WI38 (cell line): ENCODE measurements around the gene BABAM2.

Experiments used
- H3K4me3 ChIP-seq: 2 replicates; pipeline ENCODE4 v1.5.1; 2011; ENCODE audit warnings: low read depth, mild to moderate bottlenecking, control low read depth, low read length
- CTCF ChIP-seq: IDR thresholded peaks from 2 replicates; pipeline ENCODE4 v1.5.1; 2012; ENCODE audit warnings: low read depth, mild to moderate bottlenecking, control low read depth, low read length

Gene BABAM2

GRCh38 chr2:27914041-27914804 lies 23.7 kb downstream of the BABAM2 start:
- no peak overlapping the region for H3K4me3 ChIP-seq
- TF ChIP-seq CTCF: no peak

GRCh38 chr2:27914805-27915175 lies 24.3 kb downstream of the BABAM2 start:
- TF ChIP-seq CTCF: no peak
- H3K4me3 ChIP-seq: no peak overlapping the region

GRCh38 chr2:27915191-27915590 lies 24.7 kb downstream of the BABAM2 start:
- no peak overlapping the region for H3K4me3 ChIP-seq
- no peak for TF ChIP-seq CTCF

- TF ChIP-seq CTCF: no peak
- H3K4me3 ChIP-seq: no peak overlapping the region
Measured at GRCh38 chr2:27915874-27916273, 25.3 kb downstream of the BABAM2 start.

- no peak overlapping the region for H3K4me3 ChIP-seq
- no peak for TF ChIP-seq CTCF
Measured at GRCh38 chr2:27916293-27916995, 25.9 kb downstream of the BABAM2 start.

- TF ChIP-seq CTCF: no peak
- H3K4me3 ChIP-seq: no peak overlapping the region
Measured at GRCh38 chr2:27920148-27920885, 29.8 kb downstream of the BABAM2 start.

- no peak overlapping the region for H3K4me3 ChIP-seq
- no peak for TF ChIP-seq CTCF
Measured at GRCh38 chr2:27921424-27921823, 30.9 kb downstream of the BABAM2 start.
